NT2/D1 (cell line): ENCODE results near the gene SPATA13.

Source experiments
- DNase-seq: peaks from one replicate; pipeline ENCODE4 v3.0.0-alpha.2; 2011; ENCODE audit warnings: low read depth, low spot score
- H3K27me3 ChIP-seq: 2 replicates; pipeline ENCODE4 v1.6.0; 2011; ENCODE audit warnings: mild to moderate bottlenecking; ENCODE audit not compliant: insufficient read length, insufficient read depth
- H3K36me3 ChIP-seq: 2 replicates; pipeline ENCODE4 v1.6.1; 2011; ENCODE audit warnings: mild to moderate bottlenecking, low read length, mixed read lengths; ENCODE audit not compliant: insufficient read depth, insufficient read length
- H3K4me1 ChIP-seq: 2 replicates; pipeline ENCODE4 v1.5.1; 2011; ENCODE audit not compliant: insufficient read depth, insufficient read length
- H3K4me3 ChIP-seq: 2 replicates; pipeline ENCODE4 v1.5.1; 2011; ENCODE audit warnings: low read depth; ENCODE audit not compliant: insufficient read length
- H3K9ac ChIP-seq: 2 replicates; pipeline ENCODE4 v1.6.0; 2011; ENCODE audit warnings: low read depth; ENCODE audit not compliant: insufficient read length
- H3K9me3 ChIP-seq: 2 replicates; pipeline ENCODE4 v1.5.1; 2011; ENCODE audit warnings: mild to moderate bottlenecking, low read length; ENCODE audit not compliant: insufficient read depth
- SUZ12 ChIP-seq: IDR thresholded peaks from 2 replicates; pipeline ENCODE4 v1.6.1; 2011; ENCODE audit not compliant: insufficient read length, insufficient read depth; ENCODE audit errors: extremely low read depth
- YY1 ChIP-seq: IDR thresholded peaks from 2 replicates; pipeline ENCODE4 v1.6.1; 2011; ENCODE audit not compliant: insufficient read length, insufficient read depth
- ZNF274 ChIP-seq: IDR thresholded peaks from 2 replicates; pipeline ENCODE4 v1.6.1; 2011; ENCODE audit warnings: mild to moderate bottlenecking, low read depth, low read length

The SPATA13 gene

DNA sequence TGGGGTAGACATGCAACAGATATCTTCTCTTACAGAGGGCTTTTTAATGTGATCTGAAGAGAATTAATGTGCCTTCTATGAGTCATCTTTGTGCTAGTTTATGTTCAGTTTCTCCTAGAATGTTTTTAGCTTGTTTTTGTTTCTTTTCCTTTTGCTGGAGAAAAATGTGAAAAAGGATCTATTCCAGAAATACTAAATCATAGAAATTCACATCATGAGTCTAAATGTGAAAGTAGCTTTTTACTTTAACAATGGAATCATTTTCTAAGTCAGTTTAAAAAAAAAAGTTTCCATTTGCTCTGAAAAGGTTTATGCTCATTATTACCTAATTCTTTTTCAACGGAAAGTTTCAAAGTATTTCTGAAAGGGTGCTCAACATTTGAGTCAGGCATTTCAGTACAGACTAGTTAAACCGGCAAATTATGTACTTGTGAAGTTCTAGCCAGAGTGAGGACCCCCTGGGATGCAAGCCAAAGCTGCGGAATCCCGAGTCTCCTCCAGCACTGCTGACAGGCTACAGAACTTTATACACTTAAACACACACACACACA lies 72.9 kb downstream of the SPATA13 start:
- Histone ChIP-seq H3K27me3 (no peaks in the 10 kb centered on the region), H3K4me1 (no peaks in the 10 kb centered on the region), H3K36me3 (no peaks in the 10 kb centered on the region), H3K9ac (no peak overlapping the region), H3K4me3 (no peak overlapping the region), H3K9me3 (no peaks in the 10 kb centered on the region)
- DNase-seq = no peak
- TF ChIP-seq SUZ12 (no peak), ZNF274 (no peak), YY1 (no peak)

- DNase-seq = no peak
- H3K4me3 ChIP-seq = no peak overlapping the region
- no peaks in the 10 kb centered on the region for H3K4me1 ChIP-seq
- no peaks in the 10 kb centered on the region for H3K36me3 ChIP-seq
- H3K9me3 ChIP-seq = no peaks in the 10 kb centered on the region
- TF ChIP-seq YY1 (no peak), SUZ12 (no peak), ZNF274 (no peak)
- H3K27me3 ChIP-seq = no peaks in the 10 kb centered on the region
- H3K9ac ChIP-seq = no peak overlapping the region
Observed at GRCh38 chr13:24234200-24234915, 73.8 kb downstream of the SPATA13 start.

GRCh38 chr13:24237356-24237755 lies 76.8 kb downstream of the SPATA13 start:
- Histone ChIP-seq H3K36me3 (no peaks in the 10 kb centered on the region), H3K27me3 (no peaks in the 10 kb centered on the region), H3K4me1 (no peaks in the 10 kb centered on the region), H3K4me3 (no peak overlapping the region), H3K9me3 (no peaks in the 10 kb centered on the region), H3K9ac (no peak overlapping the region)
- no peak for TF ChIP-seq SUZ12
- DNase-seq = no peak

DNA sequence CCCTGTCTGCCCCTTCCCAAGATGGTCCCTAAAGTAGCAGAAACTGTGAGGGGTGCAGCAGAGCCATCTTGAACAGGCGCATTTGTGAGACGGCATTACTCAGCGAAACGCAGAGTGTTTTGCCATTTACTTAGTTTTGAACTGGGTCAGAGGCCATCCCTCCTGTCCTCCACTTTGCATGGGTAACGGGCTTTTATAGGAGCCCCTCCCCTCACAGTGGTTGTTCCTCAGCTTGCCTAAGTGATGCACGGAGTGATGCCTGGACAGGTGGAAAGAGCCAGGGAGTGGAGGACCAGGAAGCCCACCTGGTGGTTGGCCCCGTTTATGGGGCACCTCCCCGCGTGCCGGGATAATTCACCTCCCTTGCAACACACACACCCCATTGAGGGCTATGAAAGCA lies 80.8 kb downstream of the SPATA13 start:
- H3K27me3 ChIP-seq = no peaks in the 10 kb centered on the region
- H3K36me3 ChIP-seq = no peaks in the 10 kb centered on the region
- no peak overlapping the region for H3K9ac ChIP-seq
- H3K4me3 ChIP-seq = no peak overlapping the region
- H3K4me1 ChIP-seq = no peaks in the 10 kb centered on the region
- TF ChIP-seq SUZ12 (no peak), ZNF274 (no peak), YY1 (no peak)
- DNase-seq = no peak
- no peaks in the 10 kb centered on the region for H3K9me3 ChIP-seq

DNA sequence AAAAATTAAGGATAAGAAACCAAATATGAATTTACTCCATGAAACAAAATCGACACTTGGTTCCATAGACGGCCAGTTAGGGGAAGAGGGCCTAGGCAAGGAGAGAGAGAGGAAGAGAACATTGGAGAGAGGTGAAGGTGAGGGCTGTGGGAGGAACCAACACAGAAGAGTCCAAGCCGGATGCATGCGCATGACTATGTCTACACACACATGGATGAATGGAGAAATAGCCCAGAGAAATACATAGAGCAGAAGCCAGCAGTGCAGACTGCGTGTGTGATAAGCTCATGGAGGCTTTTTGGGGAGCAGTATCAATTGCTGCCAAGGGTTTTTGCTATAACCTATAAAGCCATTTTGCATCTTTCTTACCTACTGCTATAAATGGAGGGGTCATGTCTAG lies 81.6 kb downstream of the SPATA13 start:
- no peak overlapping the region for H3K9ac ChIP-seq
- no peaks in the 10 kb centered on the region for H3K36me3 ChIP-seq
- no peak overlapping the region for H3K4me3 ChIP-seq
- DNase-seq = no peak
- H3K4me1 ChIP-seq = no peaks in the 10 kb centered on the region
- no peak for TF ChIP-seq YY1
- TF ChIP-seq ZNF274 = no peak
- TF ChIP-seq SUZ12 = no peak
- H3K27me3 ChIP-seq = no peaks in the 10 kb centered on the region
- no peaks in the 10 kb centered on the region for H3K9me3 ChIP-seq

- no peaks in the 10 kb centered on the region for H3K27me3 ChIP-seq
- H3K4me3 ChIP-seq = no peak overlapping the region
- DNase-seq = no peak
- peaks cover 3% of the 10 kb centered on the region for H3K4me1 ChIP-seq
- no peak overlapping the region for H3K9ac ChIP-seq
- no peaks in the 10 kb centered on the region for H3K36me3 ChIP-seq
- TF ChIP-seq ZNF274 = no peak
- no peak for TF ChIP-seq SUZ12
- no peak for TF ChIP-seq YY1
- no peaks in the 10 kb centered on the region for H3K9me3 ChIP-seq
Observed at GRCh38 chr13:24243302-24243701, 82.8 kb downstream of the SPATA13 start.

- Histone ChIP-seq H3K4me1 (peaks cover 3% of the 10 kb centered on the region), H3K9me3 (no peaks in the 10 kb centered on the region), H3K9ac (no peak overlapping the region), H3K4me3 (no peak overlapping the region), H3K36me3 (peaks cover 6% of the 10 kb centered on the region), H3K27me3 (no peaks in the 10 kb centered on the region)
- TF ChIP-seq YY1 (no peak), ZNF274 (no peak), SUZ12 (no peak)
- no peak for DNase-seq
Observed at GRCh38 chr13:24244802-24245201, 84.3 kb downstream of the SPATA13 start.
